SH-SY5Y (cell line): ENCODE data around the gene CELA3A.
A peak's percentile ranks its signal among the peaks of the same experiment; 100 is the strongest.

ENCODE experiments used
- GATA2 ChIP-seq: IDR thresholded peaks from 2 replicates; pipeline ENCODE4 v1.6.1; 2011; ENCODE audit warnings: mild to moderate bottlenecking, low read depth, low read length
- GATA3 ChIP-seq: IDR thresholded peaks from 2 replicates; pipeline ENCODE4 v1.6.1; 2011; ENCODE audit warnings: low read depth, mild to moderate bottlenecking, low read length, moderate library complexity

Gene CELA3A

DNA sequence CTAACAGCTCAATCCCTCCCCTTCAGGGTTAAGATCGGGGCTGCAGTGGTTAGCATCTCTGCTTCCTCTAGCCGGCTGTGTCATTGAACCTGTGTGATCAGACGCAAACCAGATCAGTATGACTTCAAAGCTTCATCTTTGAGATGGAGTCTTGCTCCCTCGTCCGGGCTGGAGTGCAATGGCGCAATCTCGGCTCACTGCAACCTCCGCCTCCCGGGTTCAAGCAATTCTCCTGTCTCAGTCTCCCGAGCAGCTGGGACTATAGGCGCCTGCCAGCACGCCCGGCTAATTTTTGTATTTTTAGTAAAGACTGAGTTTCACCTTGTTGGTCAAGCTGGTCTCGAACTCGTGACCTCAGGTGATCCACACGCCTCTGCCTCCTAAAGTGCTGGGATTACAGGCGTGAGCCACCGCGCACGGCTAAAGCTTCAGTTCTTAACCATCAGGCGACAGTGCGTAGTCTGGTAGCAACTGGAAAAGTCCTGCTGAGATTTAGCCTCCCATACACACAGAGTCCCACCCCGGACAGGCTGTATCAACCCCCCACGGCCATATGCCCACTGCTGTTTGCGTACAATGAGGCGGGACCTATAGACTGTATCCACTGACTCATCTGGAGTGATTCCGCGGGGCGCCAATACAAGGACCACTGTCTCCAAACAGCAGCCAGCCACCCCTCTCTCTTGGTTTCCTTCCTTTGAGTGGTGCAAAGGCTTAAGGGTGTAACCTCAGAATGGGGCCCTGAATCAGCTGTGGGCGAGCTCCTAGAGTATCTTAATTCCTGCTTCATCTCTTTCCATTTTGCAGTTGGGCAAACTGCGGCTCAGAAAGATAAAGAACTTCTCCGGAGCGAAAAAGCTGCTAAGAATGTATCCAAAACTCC is 23.3 kb downstream of the CELA3A start:
- no peak for TF ChIP-seq GATA3
- peak; percentile 27 for TF ChIP-seq GATA2

- peak; percentile 87 for TF ChIP-seq GATA2
- TF ChIP-seq GATA3 = no peak; the same call in 1 of the 2 replicates
Observed at GRCh38 chr1:22025368-22026155, 24.1 kb downstream of the CELA3A start.

GRCh38 chr1:22026924-22027289 is 25.4 kb downstream of the CELA3A start:
- TF ChIP-seq GATA3 (no peak), GATA2 (no peak)

DNA sequence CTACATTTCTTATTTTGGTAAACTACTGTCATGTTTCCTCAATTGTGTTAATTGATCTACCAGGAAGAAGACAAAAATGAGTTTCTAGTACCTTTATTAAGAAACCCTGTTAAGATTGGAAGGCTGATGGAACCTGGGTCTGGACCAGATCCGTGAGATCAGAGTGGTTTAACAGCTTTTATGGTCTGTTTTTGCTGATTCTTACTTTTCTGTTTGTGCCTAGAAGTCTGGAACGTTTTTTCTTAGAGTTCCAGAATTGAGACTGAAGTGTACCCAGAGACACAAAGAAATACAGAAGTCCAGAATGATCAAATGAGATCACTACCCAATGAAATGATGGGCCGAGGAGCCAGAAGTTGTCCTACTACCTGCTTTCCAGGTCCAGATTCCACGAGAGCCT is 28.6 kb downstream of the CELA3A start:
- no peak for TF ChIP-seq GATA3
- TF ChIP-seq GATA2 = no peak

DNA sequence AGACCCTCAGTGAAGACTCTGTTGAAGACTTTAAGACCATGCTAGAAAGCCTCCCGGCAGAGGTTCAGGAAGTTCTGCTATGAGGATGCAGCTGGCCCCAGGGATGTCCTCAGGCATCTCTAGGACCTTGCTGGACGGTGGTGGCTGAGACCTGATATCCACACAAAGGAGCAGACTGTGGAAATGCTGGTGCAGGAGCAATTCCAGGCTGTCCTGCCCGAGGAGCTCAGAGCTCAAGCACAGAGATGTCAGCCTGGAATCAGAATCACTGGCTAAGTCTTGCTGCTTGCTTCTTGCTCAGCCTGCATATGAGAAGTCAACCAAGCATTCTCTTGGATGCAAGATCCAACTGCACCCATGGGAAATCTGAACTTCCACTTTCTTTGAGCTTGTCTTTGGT is 29.0 kb downstream of the CELA3A start:
- TF ChIP-seq GATA3 (no peak), GATA2 (no peak)

DNA sequence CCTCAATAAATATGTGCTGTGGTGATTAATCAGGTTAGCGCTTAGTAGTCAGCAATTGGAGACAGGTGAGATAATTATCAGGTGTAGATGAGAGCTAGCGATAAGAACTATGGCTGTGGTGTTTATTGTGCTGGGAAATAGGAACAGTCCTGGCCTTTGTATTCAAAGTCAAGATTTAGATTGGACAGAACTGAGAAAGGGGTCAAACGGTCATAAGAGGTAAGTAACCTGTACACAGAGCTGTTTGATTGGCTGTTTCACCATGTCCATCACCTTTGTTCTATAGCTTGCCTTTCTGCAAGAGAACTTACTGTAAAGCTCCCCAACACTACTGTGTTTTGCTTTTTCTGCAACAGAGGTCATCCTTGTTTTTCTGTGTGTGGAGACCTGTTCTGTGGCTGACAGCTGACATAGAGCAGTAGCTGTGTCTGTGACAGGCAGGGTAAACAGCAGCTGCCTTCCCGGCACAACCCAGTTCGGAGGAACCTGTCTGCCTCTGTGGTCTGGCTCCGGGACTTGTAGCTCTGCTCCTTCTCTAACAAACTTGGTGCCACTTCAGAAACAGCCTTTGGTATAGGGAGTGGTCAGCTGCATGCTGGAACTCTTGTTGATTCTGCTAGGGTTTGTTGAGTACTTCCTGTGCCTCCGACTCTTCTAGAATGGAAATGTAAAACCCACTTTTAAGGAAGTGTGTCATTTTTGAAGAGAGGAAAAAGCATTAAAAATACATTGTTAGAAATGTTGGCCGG is 29.9 kb downstream of the CELA3A start:
- TF ChIP-seq GATA2 (no peak; the same call in 1 of the 2 replicates), GATA3 (no peak)

- no peak for TF ChIP-seq GATA2
- TF ChIP-seq GATA3 = no peak
Observed at GRCh38 chr1:22037520-22037919, 36.1 kb downstream of the CELA3A start.

DNA sequence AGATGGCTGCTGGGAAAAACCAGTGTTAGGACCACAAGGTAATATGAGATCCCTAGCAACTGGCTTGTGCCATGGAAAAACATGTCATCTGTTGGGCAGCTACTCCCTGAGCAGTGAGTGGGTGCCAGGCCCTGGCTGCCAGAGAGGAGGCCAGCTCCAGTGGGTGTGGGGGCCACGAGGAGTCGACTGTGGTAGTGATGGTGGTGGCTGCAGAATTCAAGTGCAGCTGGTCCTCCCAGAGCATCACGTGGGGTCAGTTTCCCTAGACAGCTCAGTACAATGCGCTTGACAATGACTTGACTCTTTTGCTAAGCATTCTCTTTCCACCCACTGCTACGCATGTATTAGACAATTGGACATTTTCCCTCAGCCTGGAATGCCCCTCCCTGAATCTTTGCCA is 36.6 kb downstream of the CELA3A start:
- no peak for TF ChIP-seq GATA3
- TF ChIP-seq GATA2 = no peak

GRCh38 chr1:22039594-22040285 is 38.3 kb downstream of the CELA3A start:
- TF ChIP-seq GATA2 (no peak), GATA3 (no peak)

GRCh38 chr1:22040286-22040623 is 38.8 kb downstream of the CELA3A start:
- TF ChIP-seq GATA3 (no peak), GATA2 (no peak)

DNA sequence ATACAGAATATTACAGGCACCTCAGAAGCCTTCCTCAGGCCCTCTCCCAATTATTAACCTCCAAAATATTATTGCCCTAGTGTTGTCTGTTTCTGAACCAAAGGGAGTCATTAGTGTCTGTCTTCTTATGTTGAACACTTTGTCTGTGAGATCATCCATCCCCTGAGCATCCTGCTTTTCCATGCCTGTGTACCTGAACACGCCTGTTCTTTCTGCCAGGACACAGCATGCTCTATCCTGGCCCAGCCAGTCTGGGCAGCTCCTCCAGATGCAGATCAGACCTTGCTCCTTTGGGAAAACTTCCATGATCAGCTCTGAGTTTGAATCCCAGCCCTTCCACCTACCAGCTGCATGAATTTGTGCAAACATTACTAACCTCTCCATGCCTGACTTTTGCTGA is 40.0 kb downstream of the CELA3A start:
- no peak for TF ChIP-seq GATA2
- no peak for TF ChIP-seq GATA3

DNA sequence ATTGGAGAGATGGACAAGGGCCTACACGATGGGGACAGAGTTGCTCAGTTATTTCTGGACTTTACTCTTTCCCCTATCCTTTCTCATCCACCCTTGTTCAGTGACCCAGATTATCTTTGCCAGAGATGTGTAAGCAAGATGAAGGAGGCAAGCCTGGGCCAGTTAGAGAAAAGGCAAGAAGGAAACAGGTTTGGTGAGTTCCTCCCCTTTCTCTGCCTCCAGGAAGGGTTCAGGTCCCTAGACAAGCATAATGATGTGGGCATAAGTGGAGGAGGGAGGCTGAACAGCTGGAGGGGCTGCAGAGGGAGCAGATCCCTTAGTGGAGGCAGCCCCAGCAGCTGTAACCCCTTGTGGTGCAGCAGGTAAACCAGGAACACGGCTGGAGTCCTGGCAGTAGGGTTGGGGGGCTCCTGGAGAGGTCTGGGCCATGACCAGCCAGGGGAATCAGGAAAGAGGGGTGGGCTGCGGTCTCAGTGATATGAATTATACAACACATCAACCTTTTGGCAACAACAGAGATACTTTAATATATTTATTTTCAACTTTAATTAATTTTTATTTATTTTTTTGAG is 41.8 kb downstream of the CELA3A start:
- TF ChIP-seq GATA3 (no peak), GATA2 (no peak)

GRCh38 chr1:22044690-22045420 is 43.4 kb downstream of the CELA3A start:
- TF ChIP-seq GATA3 = no peak
- no peak for TF ChIP-seq GATA2
